IMR-90 (cell line): ENCODE measurements around the gene RASSF10. TPM values are rescaled to one million over a fixed set of nuclear protein-coding genes. Genes with fewer than 3 reads are reported as not detected.

ENCODE experiments used
- ATAC-seq: fragments of 200-7000 bp; cut with Tn5 transposase; 2 replicates; pipeline ENCODE4 v1.9.1; 2020; ENCODE audit warnings: low read depth, mild to moderate bottlenecking, moderate library complexity
- BruUV-seq: library from RNA; stranded (reverse); fragments of 400-500 nt; replicated peaks from 2 replicates; lab custom pipeline; 2021; lab: Mats Ljungman, UMichigan
- CTCF ChIA-PET: fragments of 300-600 bp; formaldehyde crosslinking; extraction: SDS; loops from one replicate; lab custom pipeline; 2021; ENCODE audit warnings: antibody characterized with exemption; lab: Yijun Ruan, JAX
- POLR2A ChIA-PET: fragments of 300-600 bp; sonication (Branson Sonifier 250); formaldehyde crosslinking; loops from one replicate; lab custom pipeline; 2022; ENCODE audit warnings: antibody characterized with exemption; ENCODE audit not compliant: unreplicated experiment; lab: Charles Lee
- DNase-seq: peaks from one replicate; pipeline ENCODE4 v3.0.0; 2013
- H2AFZ ChIP-seq: replicated peaks from 2 replicates; pipeline ENCODE3; 2013; ENCODE audit warnings: low read length, mild to moderate bottlenecking; ENCODE audit not compliant: poor library complexity
- H2AK5ac ChIP-seq: 2 replicates; pipeline ENCODE4 v1.6.1; 2013; ENCODE audit warnings: low read depth, low read length, inconsistent platforms
- H2AK9ac ChIP-seq: replicated peaks from 2 replicates; pipeline ENCODE3; 2013; ENCODE audit warnings: mild to moderate bottlenecking, low read depth, low read length, moderate library complexity; ENCODE audit not compliant: poor library complexity
- H2BK120ac ChIP-seq: 2 replicates; pipeline ENCODE4 v1.6.1; 2013; ENCODE audit warnings: low read depth, low read length, inconsistent platforms
- H2BK15ac ChIP-seq: 3 replicates; pipeline ENCODE4 v1.6.1; 2013; ENCODE audit warnings: low read depth, low read length, inconsistent platforms
- H2BK20ac ChIP-seq: 2 replicates; pipeline ENCODE4 v1.6.1; 2013; ENCODE audit warnings: low read depth, mild to moderate bottlenecking, inconsistent platforms, low read length, moderate library complexity
- H2BK5ac ChIP-seq: 2 replicates; pipeline ENCODE4 v1.6.1; 2013; ENCODE audit warnings: mild to moderate bottlenecking, low read depth, low read length, inconsistent platforms; ENCODE audit not compliant: poor library complexity, severe bottlenecking
- H3K14ac ChIP-seq: replicated peaks from 2 replicates; pipeline ENCODE4 v1.6.1; 2013; ENCODE audit warnings: low read depth, low read length, inconsistent platforms
- H3K18ac ChIP-seq: 2 replicates; pipeline ENCODE4 v1.6.1; 2013; ENCODE audit warnings: low read depth, low read length, control low read depth
- H3K23ac ChIP-seq: 2 replicates; pipeline ENCODE4 v1.6.1; 2013; ENCODE audit warnings: low read depth, low read length, inconsistent platforms
- H3K27ac ChIP-seq: 2 replicates; pipeline ENCODE4 v1.5.1; 2013; ENCODE audit warnings: mild to moderate bottlenecking, control low read depth, low read length; ENCODE audit not compliant: insufficient read depth
- H3K27me3 ChIP-seq: 2 replicates; pipeline ENCODE4 v1.6.1; 2013; ENCODE audit warnings: low read length; ENCODE audit not compliant: control insufficient read depth, insufficient read depth
- H3K36me3 ChIP-seq: 2 replicates; pipeline ENCODE4 v1.6.1; 2013; ENCODE audit warnings: low read length, mixed read lengths; ENCODE audit not compliant: control insufficient read depth, insufficient read depth
- H3K4ac ChIP-seq: 2 replicates; pipeline ENCODE4 v1.6.1; 2013; ENCODE audit warnings: low read depth, low read length, inconsistent platforms
- H3K4me1 ChIP-seq: 2 replicates; pipeline ENCODE4 v1.6.1; 2013; ENCODE audit warnings: low read length, mixed read lengths; ENCODE audit not compliant: control insufficient read depth, insufficient read depth
- H3K4me2 ChIP-seq: 2 replicates; pipeline ENCODE4 v1.6.1; 2013; ENCODE audit warnings: low read depth, mild to moderate bottlenecking, control low read depth, low read length, moderate library complexity
- H3K4me3 ChIP-seq: 2 replicates; pipeline ENCODE4 v1.5.1; 2013; ENCODE audit warnings: low read depth, mild to moderate bottlenecking, control low read depth, low read length, moderate library complexity; ENCODE audit not compliant: insufficient read depth
- H3K56ac ChIP-seq: 2 replicates; pipeline ENCODE4 v1.6.1; 2013; ENCODE audit warnings: low read length, inconsistent platforms; ENCODE audit not compliant: insufficient read depth; ENCODE audit errors: extremely low read depth
- H3K79me1 ChIP-seq, 2 experiments: 2 replicates each; pipeline ENCODE4 v1.6.1; 2013; ENCODE audit warnings: low read length in 2 of 2, inconsistent platforms in 1 of 2, low read depth in 1 of 2
- H3K9ac ChIP-seq: 2 replicates; pipeline ENCODE4 v1.6.1; 2013; ENCODE audit warnings: low read depth, low read length, control low read depth
- H3K9me1 ChIP-seq: 2 replicates; pipeline ENCODE4 v1.6.1; 2013; ENCODE audit warnings: low read length, inconsistent platforms; ENCODE audit not compliant: insufficient read depth
- H3K9me3 ChIP-seq: 2 replicates; pipeline ENCODE4 v1.6.1; 2013; ENCODE audit warnings: low read length; ENCODE audit not compliant: control insufficient read depth, insufficient read depth
- H4K20me1 ChIP-seq: 2 replicates; pipeline ENCODE4 v1.6.1; 2013; ENCODE audit warnings: low read length, inconsistent platforms; ENCODE audit not compliant: insufficient read depth
- H4K5ac ChIP-seq: 2 replicates; pipeline ENCODE4 v1.6.1; 2013; ENCODE audit warnings: mild to moderate bottlenecking, low read depth, low read length, control low read depth
- H4K8ac ChIP-seq, 2 experiments: 2 replicates each; pipeline ENCODE4 v1.6.1; 2013; ENCODE audit warnings: low read depth in 2 of 2, low read length in 2 of 2, control low read depth in 1 of 2, inconsistent platforms in 1 of 2
- H4K91ac ChIP-seq: 2 replicates; pipeline ENCODE4 v1.6.1; 2013; ENCODE audit warnings: low read depth, low read length, inconsistent platforms; ENCODE audit not compliant: insufficient read depth
- BHLHE40 ChIP-seq: fragments of 150-350 bp; IDR thresholded peaks from 2 replicates; pipeline ENCODE4 v1.6.1; 2016; ENCODE audit warnings: mild to moderate bottlenecking, low read depth, low read length
- CEBPB ChIP-seq: IDR thresholded peaks from 2 replicates; pipeline ENCODE4 v1.6.1; 2012; ENCODE audit warnings: low read depth, low read length, improper control_type of control experiment
- CTCF ChIP-seq: conservative IDR thresholded peaks from 2 replicates; pipeline ENCODE4 v1.5.1; 2012; ENCODE audit warnings: mild to moderate bottlenecking, low read depth, low read length, improper control_type of control experiment
- ELK1 ChIP-seq: fragments of 150-350 bp; IDR thresholded peaks from 2 replicates; pipeline ENCODE4 v1.6.1; 2016; ENCODE audit warnings: low read depth, mild to moderate bottlenecking, low read length, moderate library complexity, borderline replicate concordance
- MAZ ChIP-seq: IDR thresholded peaks from 2 replicates; pipeline ENCODE4 v1.6.1; 2012; ENCODE audit warnings: low read depth, mild to moderate bottlenecking, low read length, improper control_type of control experiment, moderate library complexity, borderline replicate concordance
- MXI1 ChIP-seq: IDR thresholded peaks from 2 replicates; pipeline ENCODE4 v1.6.1; 2012; ENCODE audit warnings: low read depth, mild to moderate bottlenecking, low read length, moderate library complexity, borderline replicate concordance
- NFE2L2 ChIP-seq: fragments of 150-350 bp; IDR thresholded peaks from 2 replicates; pipeline ENCODE4 v1.6.1; 2016; ENCODE audit warnings: low read depth, mild to moderate bottlenecking, low read length
- POLR2A ChIP-seq: IDR thresholded peaks from 2 replicates; pipeline ENCODE4 v1.6.1; 2012; ENCODE audit warnings: mild to moderate bottlenecking, low read depth, low read length
- RAD21 ChIP-seq: IDR thresholded peaks from 2 replicates; pipeline ENCODE4 v1.6.1; 2012; ENCODE audit warnings: low read length, improper control_type of control experiment
- RCOR1 ChIP-seq: IDR thresholded peaks from 2 replicates; pipeline ENCODE4 v1.6.1; 2012; ENCODE audit warnings: mild to moderate bottlenecking, low read length, improper control_type of control experiment; ENCODE audit not compliant: insufficient replicate concordance
- RFX5 ChIP-seq: IDR thresholded peaks from 2 replicates; pipeline ENCODE4 v1.8.0; 2012; ENCODE audit warnings: low read depth, mild to moderate bottlenecking, low read length, moderate library complexity
- SMC3 ChIP-seq: fragments of 150-350 bp; IDR thresholded peaks from 2 replicates; pipeline ENCODE4 v1.6.1; 2016; ENCODE audit warnings: low read depth, mild to moderate bottlenecking, antibody characterized with exemption, low read length, moderate library complexity
- USF2 ChIP-seq: fragments of 150-350 bp; IDR thresholded peaks from 2 replicates; pipeline ENCODE4 v1.6.1; 2017; ENCODE audit warnings: mild to moderate bottlenecking, antibody characterized with exemption, low read length, low read depth
- WGBS, 2 experiments: methylation state at CpG; one replicate each; pipeline versions ENCODE4 v1.1.5 to v1.1.7; 2013; ENCODE audit warnings: missing lambda C conversion rate in 2 of 2; ENCODE audit not compliant: insufficient read length in 1 of 2; ENCODE audit errors: extremely low coverage in 2 of 2; 5-methylcytosine and 5-hydroxymethylcytosine counted together
- dilution Hi-C: fragments of 300-500 bp; cut with HindIII; formaldehyde crosslinking; loops from one replicate; pipeline ENCODE4 v1.14.3; 2018; ENCODE audit warnings: low sequenced_read_pairs; ENCODE audit not compliant: unreplicated experiment
- in situ Hi-C: fragments of 300-500 bp; cut with MboI; formaldehyde crosslinking; loops from 3 replicates; pipeline ENCODE4 v1.14.3; 2019; ENCODE audit warnings: low sequenced_read_pairs, inconsistent platforms, mixed read lengths
- intact Hi-C: fragments of 100-400 bp; cut with micrococcal nuclease; formaldehyde crosslinking; loops from 2 replicates; pipeline ENCODE4 v1.10.0; 2022
- polyA plus RNA-seq, 3 experiments: library from polyadenylated mRNA; depleted of rRNA; stranded (reverse); fragments of >200 nt; gene quantifications; 2 replicates each; pipeline ENCODE4 v1.2.3, GENCODE V29; 2012; ENCODE audit warnings: low replicate concordance in 1 of 3
- total RNA-seq: library from RNA; depleted of rRNA; stranded (reverse); fragments of >200 nt; gene quantifications from 2 replicates; pipeline ENCODE4 v1.2.3, GENCODE V29; 2012

RASSF10 gene
- total and polyA plus RNA-seq, 2 of the 4 experiments (the other 2 are of a cell fraction), result not detected

GRCh38 chr11:13015753-13016152 lies 6.6 kb downstream of the RASSF10 start:
- Histone ChIP-seq H3K9ac (no peak overlapping the region), H3K9me3 (no peaks in the 10 kb centered on the region; the same call in 1 of the 2 replicates), H4K20me1 (no peaks in the 10 kb centered on the region), H3K18ac (no peak overlapping the region), H3K4me3 (no peak overlapping the region), H3K4me1 (no peaks in the 10 kb centered on the region), H2BK5ac (no peak overlapping the region), H3K27me3 (peaks cover 51% of the 10 kb centered on the region), H2AK5ac (no peak overlapping the region), H3K27ac (no peak overlapping the region), H3K9me1 (no peaks in the 10 kb centered on the region), H4K8ac (no peak overlapping the region), H3K4me2 (no peak overlapping the region), H3K79me1 (no peaks in the 10 kb centered on the region), H2AFZ (no peak overlapping the region), H2BK20ac (no peak overlapping the region), H2BK15ac (no peak overlapping the region), H2AK9ac (no peak overlapping the region), H4K5ac (no peak overlapping the region), H4K91ac (no peak overlapping the region), H3K4ac (no peak overlapping the region), H3K56ac (no peak overlapping the region), H3K23ac (no peak overlapping the region), H2BK120ac (no peak overlapping the region), H3K14ac (no peak overlapping the region), H3K36me3 (no peaks in the 10 kb centered on the region)
- DNase-seq (no peak), ATAC-seq (no peak)
- dilution Hi-C loops (no loop called here), intact Hi-C loops (no loop called here), in situ Hi-C loops (no loop called here)
- CTCF ChIA-PET, result no interaction called here
- WGBS, 2 experiments, result 60% methylated on average over 2 of the region's 6 CpGs; no CpG with 5 or more reads in 1 of the 2 experiments
- POLR2A ChIA-PET, result no interaction called here
- TF ChIP-seq USF2 (no peak), RCOR1 (no peak), MAZ (no peak), RAD21 (no peak), ELK1 (no peak), NFE2L2 (no peak), POLR2A (no peak), RFX5 (no peak), CEBPB (no peak), SMC3 (no peak), MXI1 (no peak), BHLHE40 (no peak), CTCF (no peak)
- no TSS peak for BruUV-seq
